Kidney capillary endothelial cell (primary cell): ENCODE results near the gene ZYX.
"Not testable (repeated sequence)": the region's sequence is repeated elsewhere in the genome, so short reads cannot be mapped to it uniquely, and the experiment has no call there.

Experiments used
- DNase-seq: peaks from one replicate; pipeline ENCODE4 v3.0.0-alpha.2; 2018; ENCODE audit warnings: low spot score

Gene ZYX

DNA sequence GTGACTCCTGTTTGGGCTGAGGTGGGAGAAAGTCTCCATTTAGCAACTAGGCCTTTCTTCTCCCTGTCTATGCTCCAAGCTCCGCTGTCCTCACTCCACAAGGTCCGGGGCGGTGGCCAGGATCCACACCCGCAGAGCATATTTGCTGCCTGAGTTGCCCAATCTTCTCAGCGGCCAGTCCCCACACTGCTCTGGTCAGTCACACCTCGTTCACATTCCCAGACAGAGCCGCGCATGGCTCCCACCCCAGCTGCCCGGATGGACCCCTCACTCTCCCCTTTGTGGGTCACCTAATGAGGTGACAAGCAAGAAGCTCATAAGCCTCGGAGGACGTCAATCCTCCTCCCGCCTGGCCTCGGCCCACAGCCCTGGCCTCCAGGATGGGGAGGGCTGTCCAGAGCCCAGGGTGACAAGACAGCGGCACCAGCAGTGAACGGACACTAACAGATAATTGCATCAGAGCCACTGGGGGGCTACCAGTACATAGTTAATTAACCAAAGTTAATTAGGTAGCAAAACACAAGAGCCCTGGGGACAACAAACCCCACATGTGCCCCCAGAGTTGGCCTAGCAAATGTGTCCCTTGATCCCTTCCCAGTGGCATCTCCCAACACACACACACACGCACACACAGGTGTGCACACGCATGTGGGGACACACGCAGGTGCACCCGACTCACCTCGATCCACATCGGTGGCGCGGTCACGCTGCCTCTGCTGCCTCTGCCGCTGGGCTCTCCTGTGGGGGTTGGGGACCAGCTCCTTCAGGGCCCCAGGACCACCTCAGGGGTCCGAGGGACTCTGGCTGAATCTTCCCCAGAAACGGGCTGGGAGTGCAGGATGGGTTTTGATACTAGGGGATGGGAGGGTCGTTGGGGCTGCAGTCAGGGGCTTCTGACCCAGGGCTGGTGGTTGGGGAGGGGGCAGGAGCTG, 15.7 kb downstream of the ZYX start:
- DNase-seq, result no peak

DNA sequence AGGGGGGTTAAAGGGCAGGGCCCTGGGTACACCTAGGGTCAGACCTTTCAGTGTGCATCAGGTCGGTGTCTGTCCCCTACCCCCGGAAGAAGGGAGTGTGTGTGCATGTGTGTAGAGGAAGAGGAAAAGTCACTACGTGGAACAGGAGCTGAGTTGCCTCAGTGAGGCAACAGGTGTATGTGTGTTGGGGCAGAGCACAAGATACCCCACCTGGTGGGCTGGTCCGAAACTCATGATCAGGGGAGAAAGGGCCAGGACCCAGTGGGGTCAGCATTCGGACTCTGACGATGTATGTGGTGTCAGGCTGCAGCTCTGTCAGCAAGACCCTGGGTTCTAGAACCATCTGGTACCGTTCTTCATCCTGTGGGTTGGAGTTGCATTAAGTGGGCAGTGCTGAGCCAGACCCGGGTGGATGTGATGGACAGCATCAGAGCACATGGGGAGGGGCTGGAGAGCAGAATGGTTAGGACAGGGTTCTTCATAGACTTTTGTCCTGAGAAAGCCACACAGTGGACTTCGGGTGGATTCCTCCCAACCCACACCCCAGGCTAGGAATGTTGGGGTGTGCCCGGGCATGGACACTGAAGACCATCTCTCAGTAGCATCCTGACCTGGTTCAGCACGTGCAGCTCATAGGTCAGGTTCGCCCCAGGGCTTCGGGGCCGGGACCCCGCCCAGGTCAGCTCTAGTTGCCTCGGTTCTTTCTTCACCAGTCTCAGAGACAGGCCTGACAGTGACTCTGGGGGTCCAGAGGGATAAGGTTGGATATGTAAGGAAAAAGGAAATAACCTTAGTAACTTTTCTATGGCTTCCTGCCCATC, 16.8 kb downstream of the ZYX start:
- no peak for DNase-seq

DNA sequence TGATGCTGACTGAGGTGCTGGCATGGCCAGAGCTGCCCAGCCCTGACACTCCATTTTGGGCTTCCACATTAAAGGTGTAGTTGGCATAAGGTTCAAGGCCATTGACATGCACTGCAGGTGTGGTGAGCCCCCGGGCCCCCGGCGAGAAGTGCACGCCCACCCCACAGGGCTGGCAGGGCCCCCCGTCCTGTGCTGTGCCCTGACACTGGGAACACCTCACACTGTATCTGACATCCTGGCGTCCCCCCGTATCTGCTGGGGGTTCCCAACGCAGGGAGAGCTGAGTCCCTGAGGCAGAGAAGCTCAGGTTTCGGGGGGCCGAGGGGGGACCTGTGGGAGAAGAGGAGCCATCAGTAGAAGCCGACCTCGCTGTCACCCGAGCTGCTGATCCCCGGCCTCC, 17.5 kb downstream of the ZYX start:
- no peak for DNase-seq

DNA sequence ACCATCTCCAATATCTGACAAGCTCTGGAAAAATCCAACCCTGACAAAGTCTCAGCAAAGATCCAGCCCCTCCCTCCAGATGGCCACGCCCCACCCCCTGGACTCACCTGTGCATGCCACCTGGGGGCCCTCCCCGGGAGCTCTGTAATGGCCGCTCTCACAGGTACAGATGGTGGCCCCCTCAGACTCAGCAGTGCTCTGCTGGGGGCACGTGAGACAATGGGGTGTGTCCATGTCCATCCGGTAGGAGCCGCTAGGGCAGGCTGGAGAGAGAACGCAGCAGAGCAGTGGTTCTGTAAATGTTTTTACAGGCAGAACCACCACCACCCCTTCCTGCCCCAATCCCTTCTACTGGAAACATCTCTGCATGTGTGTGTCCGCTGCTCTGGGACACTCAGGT, 18.0 kb downstream of the ZYX start:
- no peak for DNase-seq

DNA sequence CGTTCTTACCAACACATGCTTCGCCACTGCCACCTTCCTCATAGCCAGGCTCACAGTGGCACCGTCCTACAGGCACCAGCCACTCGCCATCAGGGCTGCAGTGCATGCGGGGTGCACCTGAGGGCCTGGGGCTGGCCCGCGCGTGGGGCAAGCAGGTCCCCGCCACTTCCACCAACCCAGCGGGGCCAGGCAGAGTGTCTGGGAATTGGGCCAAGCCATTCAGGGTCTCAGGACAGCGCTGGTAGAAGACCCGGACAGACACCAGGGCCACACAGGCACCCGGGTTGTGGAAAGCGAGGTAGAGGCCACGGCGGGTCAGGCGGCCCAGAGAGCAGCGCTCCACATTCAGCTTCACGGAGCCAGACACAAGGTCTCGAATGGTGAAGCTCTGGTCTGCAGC, 18.5 kb downstream of the ZYX start:
- no peak for DNase-seq

DNA sequence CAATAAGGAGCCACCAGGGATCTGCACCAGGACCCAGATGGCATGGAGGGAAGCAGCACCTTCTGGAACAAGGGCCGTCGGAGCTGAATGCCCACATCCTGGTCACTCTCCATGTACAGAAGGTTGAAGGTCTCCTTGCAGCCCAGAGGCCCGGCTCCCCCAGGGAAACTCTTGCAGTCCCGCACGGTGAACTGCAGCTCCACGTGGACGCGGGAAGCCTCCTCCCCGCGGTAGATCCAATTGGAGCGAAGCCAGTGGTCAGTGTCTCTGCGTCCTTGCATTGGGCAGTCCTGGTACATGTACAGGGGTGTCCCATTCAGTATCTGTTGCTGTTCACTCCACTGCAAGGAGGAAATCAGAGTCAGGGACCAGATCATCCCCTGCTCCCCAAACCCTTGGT, 20.1 kb downstream of the ZYX start:
- no peak for DNase-seq

DNA sequence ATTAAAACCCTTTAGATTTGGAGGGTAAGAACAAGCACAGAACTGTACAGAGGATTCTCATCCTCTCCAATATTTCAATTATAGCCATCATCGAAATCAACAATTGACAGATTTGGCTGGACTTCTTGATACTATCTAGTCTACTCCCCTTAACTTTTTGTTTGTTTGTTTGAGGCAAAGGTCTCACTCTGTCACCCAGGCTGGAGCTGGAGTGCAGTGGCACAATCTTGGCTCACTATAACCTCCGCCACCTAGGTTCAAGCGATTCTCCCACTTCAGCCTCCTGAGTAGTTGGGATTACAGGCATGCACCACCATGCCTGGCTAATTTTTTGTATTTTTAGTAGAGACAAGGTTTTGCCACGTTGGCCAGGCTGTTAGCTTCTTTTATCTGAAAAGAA, 21.1 kb downstream of the ZYX start:
- DNase-seq, result not testable (repeated sequence)

DNA sequence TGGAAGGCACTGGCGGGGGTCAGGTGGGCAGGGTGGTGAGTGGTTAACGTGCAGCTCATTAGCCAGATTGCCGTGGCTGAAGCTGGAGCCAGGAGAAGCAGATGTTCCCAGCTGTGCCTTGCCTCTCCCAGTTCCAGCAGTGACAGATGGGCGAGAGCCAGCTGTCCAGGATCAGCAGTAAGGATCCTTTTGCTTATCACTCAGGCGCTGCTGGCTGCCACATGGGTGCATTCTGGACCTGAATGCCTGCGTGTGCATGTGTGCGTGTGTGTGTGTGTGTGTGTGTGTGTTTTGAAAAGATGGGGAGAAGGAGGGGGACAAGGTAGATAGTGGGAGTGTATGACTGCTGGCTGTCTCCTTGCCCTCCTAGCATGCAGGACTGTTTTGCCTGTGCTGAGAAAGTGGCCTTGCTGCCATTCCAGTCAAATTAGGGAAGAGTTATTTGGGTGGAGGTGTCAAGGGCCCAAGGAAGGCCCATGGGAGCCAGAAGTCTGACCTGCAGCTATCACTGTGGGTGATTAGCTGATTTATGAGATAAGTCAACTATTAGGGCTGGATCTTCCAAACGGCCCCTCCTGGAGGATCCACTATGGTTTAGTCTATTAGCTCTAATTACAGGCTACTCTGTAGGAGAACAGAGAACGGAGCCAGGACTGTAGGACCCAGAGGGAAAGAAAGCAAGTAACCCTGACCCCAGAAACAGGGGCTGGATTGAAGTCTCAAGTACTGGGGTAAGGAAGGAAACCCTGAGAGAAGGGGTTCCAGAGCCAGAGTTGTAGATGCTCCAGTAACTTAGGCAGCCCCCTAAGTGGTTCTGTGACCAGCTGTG, 24.2 kb downstream of the ZYX start:
- no peak for DNase-seq

DNA sequence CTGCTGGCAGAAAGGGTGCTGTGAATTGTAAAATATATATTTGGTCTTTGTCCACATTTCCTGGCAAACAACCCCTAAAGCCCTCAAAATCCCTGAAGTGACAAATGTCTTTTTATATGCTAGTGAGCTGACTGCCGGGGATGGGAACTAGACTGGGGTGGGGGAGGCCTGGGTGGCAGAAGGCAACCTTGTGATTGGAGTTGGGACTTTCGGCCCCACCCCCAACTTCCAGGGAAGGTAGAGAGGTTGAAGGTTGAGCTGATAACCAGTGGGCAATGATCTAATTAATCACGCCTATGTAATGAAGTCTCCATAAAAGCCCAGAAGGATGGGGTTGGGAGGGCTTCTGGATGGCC, 24.8 kb downstream of the ZYX start:
- DNase-seq, result no peak

DNA sequence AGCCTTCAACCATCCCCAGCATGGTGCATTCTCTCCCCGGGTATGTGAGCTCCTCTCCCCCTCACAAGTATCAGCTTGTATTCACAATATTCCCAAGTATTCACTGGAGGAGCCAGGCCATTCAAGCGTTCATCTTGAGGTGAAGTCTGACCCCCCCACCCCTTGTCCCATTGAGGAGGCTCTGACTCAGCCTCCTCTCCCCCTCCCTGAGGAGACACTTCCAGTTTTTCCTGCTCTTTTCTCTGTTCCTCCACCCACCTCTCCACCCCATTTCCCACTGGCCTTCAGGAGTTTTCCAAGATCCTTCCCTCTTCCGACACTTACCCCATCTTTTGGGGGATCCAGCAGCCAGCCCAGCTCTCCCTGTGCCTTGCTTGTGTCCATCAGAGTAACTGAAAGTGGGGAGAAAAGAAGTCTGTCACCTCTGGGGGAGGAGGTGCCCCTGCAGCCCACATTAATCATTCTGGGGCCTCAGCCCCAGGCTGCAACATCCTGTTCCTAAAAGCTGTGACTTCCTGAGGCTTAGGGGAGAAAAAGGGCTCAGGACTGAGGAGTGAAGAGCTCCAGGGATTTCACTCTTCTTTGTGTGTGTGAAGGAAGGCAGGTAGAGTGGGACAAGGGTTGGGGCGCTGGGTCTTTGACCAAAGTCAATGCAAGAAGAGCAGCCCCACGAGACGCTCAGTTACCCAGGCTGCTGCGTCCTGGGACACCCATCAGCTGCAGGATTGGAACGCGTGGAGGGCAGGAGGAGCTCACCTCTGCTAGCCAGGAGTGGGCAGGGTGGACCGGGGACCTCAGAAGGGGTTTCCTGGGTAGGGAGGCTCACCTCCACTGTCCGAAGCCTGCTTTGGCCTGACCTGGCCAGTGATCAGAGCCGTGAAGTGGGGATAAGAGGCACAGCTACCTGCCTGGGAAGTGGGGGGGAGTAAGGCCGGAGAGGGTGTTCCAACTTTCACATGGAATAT, 26.4 kb downstream of the ZYX start:
- no peak for DNase-seq

DNA sequence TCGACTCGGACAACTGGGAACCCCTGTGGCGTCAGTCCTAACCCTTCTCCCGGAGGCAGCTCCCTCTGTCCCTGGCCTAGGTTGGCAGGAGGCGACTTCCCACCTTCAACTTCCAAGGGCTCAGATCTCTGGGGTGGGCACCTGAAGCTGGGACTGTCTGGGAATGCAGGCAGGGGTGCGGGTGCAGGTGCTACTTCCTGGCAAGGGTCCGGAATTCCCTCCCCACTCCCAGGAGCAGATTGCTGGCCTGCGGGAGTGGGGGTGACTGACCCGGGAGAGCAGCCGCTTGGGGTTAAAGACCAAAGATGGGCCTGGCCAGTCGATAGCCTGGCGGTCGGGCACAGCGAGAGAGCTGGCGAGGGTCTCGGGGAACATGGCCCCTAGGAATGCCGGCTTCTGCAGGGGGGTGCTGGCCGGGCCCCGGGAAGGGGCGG, 27.1 kb downstream of the ZYX start:
- DNase-seq, result no peak

DNA sequence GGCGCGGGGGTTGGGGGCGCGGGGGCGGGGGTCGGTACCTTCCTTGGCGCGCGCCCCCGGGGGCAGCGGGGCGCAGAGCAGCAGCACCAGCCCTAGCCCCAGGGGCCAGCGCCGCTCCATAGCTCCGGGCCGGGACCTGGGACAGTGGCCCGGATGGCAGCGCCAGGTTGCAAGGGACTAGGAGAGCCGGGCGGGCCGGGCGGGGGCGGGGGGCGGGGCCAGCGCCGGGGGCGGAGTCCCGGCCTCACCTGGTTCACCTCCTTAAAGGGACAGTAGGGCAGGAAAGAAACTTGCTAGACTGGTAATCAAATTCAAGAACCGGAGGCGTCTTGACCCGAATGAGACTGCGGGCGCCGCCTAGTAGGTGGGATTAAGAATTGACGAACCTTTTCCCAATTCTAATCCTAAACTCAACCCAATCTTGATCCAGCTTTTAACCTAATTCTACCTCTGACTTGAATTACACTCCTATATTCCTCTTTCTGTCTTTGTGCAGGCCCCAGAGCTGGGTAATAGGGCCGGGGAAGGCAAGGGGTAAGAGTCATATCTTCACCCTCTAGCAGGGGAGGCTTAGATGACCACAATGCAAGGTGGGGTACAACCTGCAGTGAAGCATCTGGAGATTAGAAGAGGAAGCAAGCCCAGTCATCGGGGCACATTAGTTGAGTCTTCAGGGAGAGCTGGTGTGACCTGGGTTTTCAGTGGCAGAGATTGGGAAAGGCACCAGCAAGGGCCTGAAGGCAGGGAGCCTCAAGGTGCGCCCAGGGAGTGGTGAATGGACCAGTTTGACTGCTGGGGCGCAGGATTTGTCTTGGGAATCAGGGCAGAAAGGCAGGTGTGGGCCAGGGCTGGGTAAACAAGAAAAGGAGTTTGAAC, 27.8 kb downstream of the ZYX start, which contains the start of gene EPHA1:
Gene EPHA1, minus strand, starts transcription at position 171 of the 876 bp plus-strand sequence. Its CDS starts 51 bp downstream, at position 120.
- DNase-seq, result no peak

DNA sequence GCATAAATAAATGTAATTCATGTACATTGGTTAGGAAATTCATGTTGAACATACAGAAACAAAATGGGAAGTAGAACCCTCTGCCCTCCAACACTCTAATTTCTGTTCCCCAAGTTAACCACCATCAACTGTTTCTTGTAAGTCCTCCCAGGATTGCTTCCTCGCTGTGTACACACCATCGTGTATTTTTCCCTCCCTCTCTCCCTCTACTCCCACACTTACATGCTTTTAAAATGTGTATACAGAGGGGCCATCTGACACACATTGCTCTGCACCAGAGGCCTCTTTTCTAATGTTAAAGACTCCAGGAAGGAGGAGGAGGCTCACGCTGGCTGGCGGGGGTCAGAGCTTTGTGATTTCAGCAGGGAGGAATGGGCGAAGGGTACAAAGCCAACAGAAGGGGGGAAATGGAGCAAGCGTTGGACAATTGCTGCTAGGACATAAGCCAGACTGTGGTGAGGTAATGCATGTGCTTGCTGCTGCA, 29.4 kb downstream of the ZYX start:
- DNase-seq, result no peak

DNA sequence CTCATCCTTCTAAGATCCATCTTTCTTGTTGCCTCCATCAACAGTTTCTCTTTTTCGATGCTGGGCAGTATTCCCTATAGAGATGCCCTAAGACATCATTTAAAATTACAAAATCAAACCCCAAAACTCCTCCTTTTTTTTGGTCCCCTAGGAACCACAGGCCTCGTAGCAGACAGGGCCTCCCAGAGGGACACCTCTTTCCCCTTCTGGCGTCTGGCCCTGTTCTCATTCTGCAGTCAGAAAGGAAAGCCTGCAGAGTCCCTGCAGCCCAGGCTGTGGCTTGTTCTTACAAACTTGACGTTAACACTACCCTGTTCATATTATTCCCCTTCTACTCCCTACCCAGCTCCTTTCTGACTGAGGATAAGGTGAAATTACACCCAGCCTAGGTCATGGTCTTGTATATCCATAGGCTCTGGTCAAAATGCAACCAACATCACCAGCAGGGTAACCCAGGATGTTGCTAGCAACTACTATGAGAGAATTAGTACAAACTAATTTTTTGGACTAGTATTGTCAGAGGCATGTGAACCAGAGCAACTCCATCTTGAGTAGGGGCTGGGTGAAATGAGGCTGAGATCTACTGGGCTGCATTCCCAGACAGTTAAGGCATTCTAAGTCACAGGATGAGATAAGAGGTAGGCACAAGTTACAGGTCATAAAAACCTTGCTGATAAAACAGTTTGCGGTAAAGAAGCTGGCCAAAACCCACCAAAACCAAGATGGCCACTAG, 31.0 kb downstream of the ZYX start:
- no peak for DNase-seq

DNA sequence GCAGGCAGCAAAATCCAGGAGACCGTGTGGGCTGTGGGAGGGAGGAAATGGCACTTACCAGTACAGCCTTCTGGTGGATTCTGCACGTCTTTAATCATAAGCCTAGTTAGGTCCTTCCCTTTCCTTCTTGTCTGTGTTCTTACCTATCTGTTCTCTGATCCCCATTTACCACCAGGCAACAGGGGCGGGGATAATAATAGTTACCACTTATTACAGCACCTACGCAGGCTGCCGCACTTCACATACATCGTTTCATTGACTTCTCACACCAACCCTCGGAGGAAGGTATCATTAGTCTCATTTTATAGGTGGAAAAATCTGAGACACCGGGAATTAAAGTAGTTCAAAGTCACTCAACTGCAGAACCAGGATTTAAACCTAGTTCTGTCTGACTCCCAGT, 32.0 kb downstream of the ZYX start:
- DNase-seq, result no peak

DNA sequence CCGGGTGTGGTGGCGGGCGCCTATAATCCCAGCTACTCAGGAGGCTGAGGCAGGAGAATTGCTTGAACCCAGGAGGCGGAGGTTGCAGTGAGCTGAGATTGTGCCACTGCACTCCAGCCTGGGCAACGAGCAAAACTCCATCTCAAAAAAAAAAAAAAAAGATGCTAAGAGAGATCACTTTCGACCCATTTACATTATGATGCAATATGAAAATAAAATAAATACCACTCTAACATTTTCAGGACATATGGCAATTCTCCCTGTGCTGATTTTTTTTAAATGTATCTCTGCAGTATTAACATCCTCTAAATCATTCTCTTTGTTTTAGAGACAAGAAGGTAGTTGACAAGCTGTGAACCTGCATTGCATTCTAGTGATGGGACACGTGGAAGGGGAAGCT, 34.1 kb downstream of the ZYX start:
- DNase-seq, result not testable (repeated sequence)

DNA sequence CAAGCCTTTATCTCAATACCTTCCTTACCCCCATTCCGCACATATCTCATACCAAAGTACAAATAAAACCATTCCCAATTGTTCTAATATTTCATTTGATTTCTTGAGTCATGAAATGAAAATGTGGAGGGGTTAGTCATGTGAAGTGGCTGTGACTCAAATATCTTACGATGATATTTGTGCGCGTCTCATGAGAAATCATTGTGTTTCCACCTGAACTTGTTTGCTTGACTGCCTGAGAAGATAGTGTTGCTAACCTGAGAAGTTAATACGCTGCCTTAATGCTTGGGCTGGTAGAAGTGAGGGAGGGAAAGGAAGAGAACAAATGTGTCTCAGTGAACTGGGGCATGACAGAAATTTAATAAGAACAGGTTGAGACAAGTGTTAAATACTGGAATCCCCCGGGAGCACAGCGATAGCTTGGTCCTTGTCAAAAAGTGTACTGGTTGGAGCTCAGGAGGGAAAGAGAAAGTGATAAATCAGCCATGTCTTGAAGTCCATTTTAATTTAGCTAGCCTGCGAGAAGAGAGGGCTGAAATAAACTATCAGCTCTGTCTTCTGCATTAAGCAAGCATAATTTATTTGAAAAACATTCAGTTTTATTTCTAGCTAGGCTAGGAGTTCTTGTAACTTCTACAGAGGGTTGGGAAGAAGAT, 34.7 kb downstream of the ZYX start:
- DNase-seq, result no peak

DNA sequence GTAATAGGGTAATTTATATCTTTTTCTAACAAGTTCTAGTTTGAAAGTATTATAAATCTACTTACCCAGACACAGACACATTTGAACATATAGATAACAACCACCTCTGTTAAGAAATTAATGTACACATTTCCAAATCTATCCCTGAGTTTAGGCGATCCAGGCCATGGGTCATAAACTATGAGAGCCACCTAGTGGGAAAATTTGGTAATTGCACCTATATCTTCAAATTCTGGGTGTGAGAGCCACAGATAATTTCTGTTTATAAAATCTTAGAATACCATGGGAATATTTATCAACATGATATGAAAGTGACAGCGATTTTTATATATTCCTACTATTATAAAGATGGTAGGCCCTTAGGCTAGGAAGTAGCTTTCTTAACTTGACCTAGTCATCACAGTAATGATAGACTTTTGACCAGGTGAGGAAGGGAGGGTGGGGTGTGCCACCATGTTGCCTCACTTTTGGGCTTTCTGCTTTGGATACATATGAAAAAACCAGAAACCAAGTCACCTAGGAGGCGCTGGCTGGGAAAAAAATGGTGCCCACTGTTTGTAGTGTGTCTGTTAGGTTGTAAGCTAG, 35.5 kb downstream of the ZYX start:
- peak; percentile 73 for DNase-seq
